Measurements from ENCODE around the gene UCK1.
"Not testable (repeated sequence)": the region's sequence is repeated elsewhere in the genome, so short reads cannot be mapped to it uniquely, and the experiment has no call there.

UCK1 gene

DNA sequence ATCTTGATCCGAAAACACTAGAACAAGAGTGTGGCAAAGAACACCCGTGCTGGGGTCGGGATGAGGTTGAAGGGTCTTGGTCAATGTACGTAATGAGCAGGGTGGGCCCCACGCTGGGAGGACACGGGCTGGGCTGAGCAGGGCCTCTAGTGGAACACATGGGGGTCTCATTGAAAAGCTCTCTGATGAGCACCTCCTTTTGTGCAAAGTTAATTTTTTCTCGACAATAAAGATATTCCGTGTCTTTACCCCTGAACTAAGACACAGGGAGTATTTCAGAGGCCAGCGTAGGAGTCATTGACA is 8.0 kb downstream of the UCK1 start:
- no peak for DNase-seq

DNA sequence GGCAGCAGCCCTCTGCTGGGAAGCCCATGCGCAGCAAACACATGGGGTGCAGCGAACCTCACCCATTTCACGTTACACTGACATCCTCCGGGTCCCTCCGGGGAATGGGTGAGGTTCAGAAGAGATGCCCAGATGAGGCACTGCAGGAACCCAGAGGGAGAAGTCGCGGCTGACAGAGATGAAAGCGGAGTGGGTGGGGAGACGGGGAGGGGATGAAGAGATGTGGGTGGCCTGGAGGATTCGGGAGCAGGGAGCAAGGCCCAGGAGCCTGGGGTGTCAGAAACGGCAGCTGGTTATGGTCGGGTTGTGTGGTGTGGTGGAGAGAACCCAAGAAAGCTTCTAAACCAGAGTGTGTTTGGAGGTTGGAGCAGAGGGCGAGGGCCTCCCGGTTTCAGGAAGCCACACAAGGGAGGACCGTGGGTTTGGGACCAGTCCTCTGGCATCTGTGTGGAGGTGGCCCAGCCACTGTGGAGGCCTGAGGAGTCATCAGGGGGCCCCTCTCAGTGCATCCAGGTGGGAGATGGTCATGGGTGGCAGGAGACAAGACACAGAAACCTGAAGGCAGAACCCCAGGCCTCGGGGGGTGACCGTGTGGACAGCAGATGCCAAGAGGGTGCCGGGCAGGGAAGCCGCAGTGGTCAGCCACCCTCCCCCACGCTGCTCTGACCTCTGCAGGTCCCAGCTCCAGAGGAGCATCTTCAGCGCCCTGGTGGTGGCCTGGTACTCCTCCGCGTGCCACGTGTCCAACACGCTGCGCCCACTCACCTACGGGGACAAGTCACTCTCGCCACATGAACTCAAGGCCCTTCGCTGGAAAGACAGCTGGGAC is 8.6 kb downstream of the UCK1 start:
- DNase-seq: no peak

DNA sequence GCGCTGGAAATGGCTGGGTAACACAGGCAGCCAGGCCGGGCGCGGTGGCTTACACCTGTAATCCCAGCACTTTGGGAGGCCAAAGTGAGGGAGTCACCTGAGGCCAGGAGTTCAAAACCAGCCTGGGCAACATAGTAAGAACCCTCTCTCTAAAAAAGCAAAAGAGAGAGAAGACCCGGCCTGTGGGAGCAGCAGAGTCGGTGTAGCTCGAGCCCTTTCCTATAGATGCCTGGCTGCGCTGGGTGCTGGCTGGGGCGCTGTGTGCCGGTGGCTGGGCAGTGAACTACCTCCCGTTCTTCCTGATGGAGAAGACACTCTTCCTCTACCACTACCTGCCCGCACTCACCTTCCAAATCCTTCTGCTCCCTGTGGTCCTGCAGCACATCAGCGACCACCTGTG is 9.2 kb downstream of the UCK1 start:
- no peak for DNase-seq

DNA sequence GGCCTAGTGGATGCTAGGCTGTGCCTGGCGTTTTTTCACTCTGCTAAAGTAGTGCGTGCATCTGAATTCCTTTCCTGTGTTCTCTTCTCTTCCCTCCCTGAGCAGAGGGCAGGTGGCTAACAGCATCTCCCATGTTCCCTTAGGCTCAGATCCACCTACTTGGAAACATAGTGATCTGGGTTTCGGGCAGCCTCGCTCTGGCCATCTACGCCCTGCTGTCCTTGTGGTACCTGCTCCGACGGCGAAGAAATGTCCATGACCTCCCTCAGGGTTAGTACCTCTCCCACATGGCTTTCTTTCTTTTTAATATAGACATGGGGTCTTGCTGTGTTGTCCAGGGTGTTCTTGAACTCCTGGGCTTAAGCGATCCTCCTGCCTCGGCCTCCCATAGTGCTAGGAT is 9.9 kb downstream of the UCK1 start:
- no peak for DNase-seq

DNA sequence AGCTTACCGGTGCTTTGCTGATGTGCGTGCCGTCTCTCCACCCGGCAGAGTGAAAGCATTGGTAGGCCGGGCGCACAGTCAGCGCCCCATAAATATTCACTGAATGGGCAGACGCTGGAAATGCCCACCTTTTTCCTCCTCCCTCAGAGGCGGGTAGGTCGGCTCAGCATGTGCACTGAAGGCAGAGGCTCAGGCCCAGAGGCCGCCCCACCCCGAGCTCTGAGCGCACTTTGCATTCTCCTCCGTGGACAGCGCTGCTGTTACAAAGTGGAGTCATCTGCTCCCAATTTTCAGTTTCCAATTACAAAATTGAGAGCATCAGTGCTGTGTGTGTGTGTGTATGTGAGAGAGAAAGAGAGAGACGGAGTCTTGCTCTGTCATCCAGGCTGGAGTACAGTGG is 10.6 kb downstream of the UCK1 start:
- DNase-seq: no peak

DNA sequence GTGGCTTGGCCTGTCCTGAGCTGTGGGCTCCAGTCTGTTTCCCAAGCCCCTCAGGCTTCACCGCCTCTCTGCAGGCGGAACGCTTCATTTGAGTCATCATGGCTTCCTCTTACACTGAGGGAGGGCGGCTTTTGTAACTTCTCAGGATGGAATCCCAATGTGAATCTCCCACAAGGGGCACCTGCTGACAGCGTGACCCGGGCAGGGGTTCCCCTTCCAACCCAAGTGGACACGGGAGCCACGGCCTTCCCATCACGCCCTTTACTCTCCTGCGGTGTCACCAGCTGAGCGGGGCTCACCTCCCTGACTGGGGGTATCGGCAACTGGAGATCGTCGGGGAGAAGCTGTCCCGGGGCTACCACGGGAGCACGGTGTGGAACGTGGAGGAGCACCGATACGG is 12.5 kb downstream of the UCK1 start:
- no peak for DNase-seq

DNA sequence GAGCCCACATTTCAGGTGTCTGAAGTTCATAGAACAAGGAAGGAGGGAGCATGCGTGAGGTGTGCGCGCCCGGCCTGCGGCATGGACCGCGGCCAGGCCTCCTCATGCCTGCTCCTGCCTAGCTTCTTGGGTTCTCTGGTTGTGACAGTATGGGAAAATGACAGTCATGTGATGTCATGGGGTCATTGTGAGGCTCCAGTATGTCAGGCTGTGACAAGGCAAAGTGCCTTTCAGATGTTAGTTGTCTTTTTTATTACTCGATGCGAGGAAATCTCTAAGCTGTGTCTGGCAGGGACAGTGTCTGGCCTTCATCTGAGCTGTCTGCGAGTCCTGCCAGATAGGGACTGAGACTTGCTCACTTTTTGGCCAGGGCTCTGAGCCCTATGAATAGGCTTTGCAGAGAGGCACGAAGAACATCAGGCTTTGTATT is 13.3 kb downstream of the UCK1 start:
- no peak for DNase-seq

DNA sequence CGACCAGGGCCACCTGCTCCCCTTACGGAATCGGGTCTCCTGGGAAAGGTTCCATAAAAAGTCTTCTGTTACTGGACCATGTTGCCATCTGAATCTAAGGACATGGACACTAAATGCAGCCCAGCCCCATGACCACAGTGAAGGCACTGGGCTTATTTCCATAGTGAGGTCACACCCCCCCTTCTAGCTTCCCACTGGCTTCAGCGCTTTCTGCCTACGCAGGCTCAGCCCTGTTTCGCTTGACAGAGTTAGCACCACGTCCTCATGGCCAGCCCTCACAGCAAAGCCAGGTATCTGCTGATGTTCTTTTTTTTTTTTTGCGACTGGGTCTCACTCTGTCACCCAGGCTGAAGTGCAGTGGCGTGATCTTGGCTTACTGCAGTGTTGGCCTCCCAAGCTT is 14.1 kb downstream of the UCK1 start:
- DNase-seq: no peak

DNA sequence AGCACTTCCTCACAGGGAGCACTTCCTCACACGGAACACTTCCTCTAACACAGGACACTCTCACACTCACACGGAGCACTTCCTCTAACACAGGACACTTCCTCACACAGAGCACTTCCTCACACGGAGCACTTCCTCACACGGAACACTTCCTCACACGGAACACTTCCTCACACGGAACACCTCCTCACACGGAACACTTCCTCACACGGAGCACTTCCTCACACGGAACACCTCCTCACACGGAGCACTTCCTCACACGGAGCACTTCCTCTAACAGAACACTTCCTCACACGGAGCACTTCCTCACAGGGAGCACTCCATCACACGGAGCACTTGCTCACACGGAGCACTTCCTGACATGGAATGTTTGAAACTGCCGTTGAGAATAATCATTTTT is 15.0 kb downstream of the UCK1 start:
- no peak for DNase-seq

DNA sequence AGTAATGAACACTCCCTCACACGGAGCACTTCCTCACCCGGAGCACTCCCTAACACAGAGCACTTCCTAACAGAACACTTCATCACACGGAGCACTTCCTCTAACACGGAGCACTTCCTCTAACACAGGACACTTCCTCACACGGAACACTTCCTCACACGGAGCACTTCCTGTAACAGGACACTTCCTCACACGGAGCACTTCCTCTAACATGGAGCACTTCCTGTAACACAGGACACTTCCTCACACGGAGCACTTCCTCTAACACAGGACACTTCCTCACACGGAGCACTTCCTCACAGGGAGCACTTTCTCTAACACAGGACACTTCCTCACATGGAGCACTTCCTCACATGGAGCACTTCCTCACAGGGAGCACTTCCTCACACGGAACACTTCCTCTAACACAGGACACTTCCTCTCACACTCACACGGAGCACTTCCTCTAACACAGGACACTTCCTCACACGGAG is 15.5 kb downstream of the UCK1 start:
- not testable (repeated sequence) for DNase-seq

DNA sequence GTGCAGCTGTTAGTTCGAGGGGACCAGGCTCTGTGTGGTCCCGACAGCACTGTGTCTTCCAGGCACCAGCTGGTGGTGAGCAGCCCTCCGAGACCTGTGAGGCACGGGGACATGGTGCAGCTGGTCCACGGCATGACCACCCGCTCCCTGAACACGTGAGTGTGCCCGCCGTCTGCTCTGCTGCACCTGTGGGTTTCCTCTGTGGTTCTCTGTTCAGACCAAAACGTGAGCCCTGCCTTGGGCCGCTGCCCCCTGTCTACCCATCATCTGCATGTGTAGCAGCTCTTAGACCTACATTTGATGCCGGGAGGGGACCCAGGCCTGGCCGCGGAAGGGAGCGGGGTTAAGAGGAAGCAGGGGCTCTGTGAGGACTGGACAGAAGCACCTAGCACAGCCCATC is 17.9 kb downstream of the UCK1 start:
- DNase-seq: no peak

DNA sequence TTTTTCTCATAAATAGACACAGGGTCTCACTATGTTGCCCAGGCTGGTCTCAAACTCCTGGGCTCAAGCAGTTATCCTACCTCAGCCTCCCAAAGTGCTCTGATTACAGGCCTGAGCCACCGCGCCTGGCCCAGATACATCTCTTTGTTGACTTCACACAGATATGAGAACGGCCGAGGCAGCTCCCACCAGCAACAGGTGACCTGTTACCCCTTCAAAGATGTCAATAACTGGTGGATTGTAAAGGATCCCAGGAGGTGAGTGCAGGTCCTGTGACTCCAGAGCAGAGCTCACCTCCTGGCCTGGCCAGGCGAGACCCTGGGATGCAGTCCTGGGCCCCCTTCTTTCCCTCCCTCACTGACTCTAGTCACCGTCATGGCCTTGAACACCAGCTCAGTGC is 19.2 kb downstream of the UCK1 start:
- DNase-seq: no peak

DNA sequence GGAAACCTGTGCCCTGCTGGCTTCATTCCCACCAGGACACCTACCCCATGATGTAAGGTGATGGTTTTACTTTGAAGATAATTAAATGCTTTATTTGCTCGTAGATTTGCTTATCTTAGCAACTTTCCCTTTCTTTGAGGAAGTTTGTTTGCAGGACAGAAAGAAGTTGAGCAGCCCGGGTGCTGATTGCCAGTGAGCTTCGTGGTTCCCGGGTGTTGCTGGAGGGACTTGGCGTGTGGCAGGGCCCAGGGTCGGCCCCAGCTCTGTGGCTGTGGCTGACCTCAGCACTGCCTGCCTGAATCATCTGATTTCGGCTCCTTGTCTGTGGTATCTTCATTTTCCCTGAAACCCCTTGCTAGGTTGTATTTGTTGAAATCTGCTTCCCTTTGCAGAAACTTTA is 19.6 kb downstream of the UCK1 start:
- no peak for DNase-seq

DNA sequence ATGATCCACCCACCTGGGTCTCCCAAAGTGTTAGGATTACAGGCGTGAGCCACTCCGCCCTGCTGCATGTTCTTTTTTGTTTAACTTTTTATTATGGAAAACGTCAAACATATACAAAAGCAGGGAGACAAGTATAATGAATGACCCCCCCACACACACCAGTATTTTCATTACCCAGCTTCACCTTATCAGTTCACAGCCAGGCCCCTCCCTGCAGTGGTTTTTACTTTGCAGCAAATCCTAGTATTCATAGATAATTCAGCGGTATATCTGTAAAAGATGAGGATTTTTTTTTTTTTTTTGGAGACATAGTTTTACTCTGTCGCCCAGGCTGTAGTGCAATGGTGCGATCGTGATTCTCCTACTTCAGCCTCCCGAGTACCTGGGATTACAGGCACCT is 26.1 kb downstream of the UCK1 start:
- DNase-seq: no peak

DNA sequence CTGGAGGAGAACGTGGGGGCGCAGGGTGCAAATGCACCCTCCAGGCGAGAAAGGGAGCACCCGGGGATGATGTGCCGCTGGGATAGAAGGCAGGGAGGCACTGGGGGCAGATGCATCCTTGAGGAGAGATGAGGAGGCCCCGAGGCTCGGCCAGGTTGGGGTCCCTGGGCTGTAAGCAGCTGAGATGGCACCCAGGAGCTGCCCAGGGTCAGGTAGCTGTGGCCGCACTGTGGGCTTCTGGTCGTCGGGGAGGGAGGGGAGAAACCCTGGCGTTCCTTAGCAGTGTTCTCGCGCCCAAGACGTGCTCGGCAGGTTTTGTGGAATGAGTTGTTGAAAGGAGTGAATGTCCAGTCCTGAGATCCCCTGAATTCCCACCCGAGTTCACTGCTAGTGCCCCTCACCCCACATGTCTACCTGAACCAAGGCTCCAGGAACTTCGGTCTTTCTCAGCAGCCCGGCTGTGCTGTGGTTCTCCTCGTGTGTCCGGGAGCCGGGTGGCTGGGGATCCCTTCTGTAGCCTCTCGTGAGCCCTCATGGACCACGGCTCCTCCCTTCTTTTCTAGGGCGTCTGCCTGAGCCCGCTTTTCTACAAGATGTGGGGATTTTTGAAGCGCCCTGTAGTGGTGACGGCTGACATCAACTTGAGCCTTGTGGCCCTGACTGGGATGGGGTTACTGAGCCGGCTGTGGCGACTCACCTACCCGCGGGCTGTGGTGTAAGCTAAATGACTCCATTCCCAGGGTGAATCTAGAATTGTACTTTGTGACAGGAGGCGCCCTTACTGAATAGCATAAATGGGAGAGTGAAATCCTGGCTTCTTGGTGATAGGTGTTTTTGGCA is 27.2 kb downstream of the UCK1 start:
- peak; percentile 86 for DNase-seq

DNA sequence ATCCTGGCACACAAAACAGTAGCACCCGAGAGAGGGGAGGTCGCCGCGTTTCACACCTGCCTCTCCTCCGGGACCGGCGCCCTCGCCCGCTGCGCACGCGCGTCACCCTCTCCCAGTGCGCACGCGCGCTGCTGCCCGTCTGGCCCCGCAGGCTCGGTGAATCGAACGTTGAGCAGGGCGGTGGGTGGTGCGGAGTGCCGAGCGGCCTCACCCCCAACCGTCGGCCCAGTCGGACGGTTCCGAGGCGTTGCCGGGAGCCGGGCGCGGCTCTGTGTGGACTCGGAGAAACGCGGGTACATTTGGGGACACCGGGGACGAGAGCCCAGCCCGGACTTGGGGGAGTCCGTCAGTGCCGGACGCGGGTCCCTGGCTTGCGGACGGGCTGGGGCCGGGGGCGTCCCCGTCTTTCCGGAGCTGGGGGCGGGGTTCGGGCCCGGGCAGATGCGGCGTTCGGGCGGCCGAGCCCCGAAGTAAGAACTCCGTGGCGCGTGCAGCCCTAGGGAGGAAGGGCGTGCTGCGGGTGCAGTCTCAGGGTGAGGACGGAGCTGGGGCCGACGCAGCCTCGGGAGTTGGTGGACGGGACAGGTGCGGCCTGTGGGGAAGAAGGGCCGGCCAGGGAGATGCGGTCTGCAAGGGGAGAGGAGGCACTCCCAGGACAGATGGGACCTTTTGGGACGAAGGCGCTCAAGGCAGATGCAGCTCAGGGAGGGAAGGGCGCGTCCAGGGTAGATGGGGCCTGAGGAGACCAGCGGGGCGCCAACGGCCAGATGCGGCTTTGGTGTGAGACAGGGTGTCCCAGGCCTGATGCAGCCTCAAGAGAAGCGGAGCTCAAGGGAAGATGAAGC is 28.1 kb downstream of the UCK1 start, which contains the start of gene POMT1:
POMT1 (plus strand) TSS at position 138 of the 845 bp plus-strand sequence. CDS start 1,301 bp downstream, outside the sequence.
- peak; percentile 94 for DNase-seq

DNA sequence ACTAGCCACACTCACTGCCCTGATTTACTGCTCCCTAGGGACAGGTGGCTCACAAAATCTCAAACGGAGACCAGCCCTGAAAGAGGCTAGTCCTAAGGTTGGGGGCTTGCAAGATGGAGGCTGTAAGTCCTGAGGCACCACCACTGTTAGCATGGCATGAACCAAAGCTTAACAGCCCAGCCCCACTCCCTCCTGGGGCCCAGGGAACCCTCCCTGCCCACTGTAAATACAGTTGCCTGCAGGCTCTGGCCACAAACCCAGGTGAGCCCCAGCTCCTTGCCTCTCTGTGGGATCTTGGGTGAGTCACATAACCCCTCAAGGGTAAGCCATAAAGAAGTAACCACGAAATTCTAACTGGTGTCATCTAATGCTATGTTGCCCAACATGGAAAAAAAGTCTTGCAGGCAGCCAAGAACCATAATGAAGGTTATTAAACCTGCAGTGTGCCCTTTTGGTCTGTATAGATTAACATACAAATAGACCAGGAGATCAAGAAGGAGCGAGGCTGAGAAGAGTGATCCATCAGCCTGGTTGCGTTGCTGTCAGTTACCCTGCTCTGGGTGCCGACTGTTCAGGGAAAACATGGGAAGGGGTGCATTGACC is 30.0 kb downstream of the UCK1 start:
- DNase-seq: peak; percentile 78

DNA sequence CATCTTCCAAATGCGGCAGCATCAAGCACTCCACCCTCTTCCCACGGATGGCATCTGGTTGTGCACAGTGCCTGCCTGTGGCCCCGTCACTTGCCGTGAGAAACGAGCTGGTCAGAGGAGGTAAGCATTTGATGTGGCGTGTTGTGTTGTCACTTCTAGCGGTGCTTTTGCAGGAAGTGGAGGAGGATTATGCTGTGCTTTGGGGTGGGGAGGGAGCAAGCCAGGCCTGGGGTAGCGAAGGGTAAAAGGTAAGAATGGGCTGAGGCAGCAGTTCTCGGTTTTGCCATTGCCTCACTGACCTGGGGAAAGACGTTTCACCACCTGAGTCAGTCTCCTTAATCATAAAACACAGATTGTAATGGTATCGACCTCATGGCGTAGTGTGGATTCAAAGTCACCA is 30.7 kb downstream of the UCK1 start:
- DNase-seq: peak; percentile 88

DNA sequence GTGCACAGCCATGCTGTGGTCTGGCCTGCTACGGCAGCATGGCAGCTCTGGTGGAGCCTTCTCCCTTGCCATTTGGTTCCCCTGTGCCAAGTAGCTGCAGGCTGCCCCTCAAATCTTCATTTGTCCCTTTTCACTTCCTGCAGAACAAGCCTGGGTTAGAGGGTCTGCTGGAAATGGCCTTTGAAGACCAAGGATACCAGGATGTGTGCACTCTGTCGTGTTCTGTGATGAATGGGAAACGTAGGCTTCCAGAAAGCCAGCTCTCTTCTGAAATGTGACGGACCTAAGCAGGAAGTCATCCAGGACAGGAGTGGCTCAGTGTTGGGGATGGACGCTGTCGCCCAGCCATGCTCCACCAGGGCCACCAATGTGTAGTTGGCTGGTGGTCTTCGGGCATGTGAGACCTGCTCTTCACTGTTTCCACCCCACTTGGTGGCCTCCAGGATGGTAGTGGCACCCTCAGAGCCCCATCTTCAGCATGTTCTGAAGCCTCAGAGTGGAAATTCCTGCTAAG is 31.8 kb downstream of the UCK1 start:
- no peak for DNase-seq

DNA sequence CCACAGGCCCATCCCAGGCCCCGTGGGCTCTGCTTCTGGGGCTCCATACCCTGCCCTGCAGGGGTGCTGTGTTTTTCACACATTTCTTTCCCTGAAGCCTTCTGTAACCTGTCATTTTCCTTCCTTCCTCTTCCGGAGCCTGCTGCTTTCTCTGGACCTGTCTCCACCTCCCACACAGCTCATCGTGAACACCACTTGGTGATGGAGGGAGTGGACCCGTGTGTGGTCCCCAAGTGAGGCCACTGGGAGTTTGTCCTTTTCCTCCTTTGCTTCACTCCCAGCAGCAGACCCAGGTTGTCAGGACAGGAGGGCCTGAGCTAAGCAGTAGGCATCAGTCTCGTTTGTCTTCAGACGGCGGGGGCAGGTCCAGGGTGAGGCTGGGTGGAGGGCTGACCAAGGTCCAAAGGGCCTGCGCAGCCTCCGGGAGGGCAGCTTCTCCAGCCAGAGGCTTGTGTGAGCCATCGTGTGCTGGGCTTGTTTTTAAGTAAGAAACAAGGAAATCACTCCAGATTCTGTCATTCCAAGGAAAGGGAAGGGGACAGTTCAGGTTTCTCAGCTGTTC is 34.1 kb downstream of the UCK1 start:
- DNase-seq: no peak

DNA sequence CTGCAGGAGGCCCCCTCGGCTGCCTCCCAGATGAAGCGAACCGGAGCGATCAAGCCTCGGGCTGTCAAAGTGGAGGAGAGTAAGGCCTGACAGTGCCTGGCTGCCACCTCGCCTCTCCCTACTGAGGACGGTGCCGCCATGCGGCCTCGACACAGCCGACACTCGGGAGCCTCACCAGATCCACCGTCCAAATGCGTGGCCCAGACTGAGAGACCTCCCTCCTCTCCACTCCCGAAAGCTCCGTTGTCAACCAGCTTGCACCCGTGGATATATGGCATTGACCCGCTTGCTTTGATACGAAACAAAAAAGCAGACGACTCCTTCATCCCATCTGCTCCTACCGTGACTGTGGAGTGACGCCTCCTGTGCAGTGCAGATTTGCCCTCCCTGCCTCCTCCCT is 35.3 kb downstream of the UCK1 start:
- no peak for DNase-seq

DNA sequence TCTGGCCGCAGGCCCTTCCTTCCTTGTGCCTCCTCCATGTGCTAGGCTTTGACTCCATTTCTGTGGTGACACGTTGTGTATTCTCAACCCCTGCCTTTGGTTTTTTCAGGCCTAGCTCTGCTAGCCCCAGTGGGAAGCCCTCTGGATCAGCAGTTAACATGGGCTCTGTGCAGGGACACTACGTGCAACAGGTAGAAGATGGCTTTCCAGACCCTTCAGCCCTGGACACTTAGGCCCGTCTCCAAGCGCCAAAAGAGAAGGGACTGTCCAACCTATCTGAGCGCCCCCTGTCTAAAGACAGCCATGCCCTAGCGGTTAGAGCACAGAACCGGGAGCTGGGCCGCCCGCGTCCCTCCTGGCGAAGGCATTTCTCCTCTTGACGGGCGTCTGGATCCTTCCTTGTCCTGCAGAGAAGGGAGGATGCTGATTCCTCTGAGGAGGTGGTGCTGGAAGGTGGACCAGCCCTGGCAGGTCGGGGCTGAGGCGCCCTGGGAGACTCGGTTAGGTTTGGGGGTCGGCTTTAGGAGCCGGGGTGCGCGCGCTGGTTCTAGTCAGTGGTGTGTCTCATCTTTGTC is 36.7 kb downstream of the UCK1 start:
- no peak for DNase-seq
